AG08395 (cell line): ENCODE measurements around the gene CHN2.
"Not testable (repeated sequence)": the region's sequence is repeated elsewhere in the genome, so short reads cannot be mapped to it uniquely, and the experiment has no call there.

ENCODE experiments used
- DNase-seq: peaks from one replicate; pipeline ENCODE4 v3.0.0; 2012; ENCODE audit warnings: mixed read lengths, low spot score

The CHN2 gene

GRCh38 chr7:29499932-29500331 is 305.4 kb downstream of the CHN2 start:
- no peak for DNase-seq

GRCh38 chr7:29500719-29501118 is 306.1 kb downstream of the CHN2 start:
- no peak for DNase-seq

- no peak for DNase-seq
Observed at GRCh38 chr7:29502133-29502532, 307.6 kb downstream of the CHN2 start.

GRCh38 chr7:29505931-29506330 is 311.4 kb downstream of the CHN2 start:
- no peak for DNase-seq

GRCh38 chr7:29508608-29509007 is 314.0 kb downstream of the CHN2 start:
- DNase-seq = no peak

- no peak for DNase-seq
Observed at GRCh38 chr7:29510028-29510427, 315.5 kb downstream of the CHN2 start.

- DNase-seq = no peak
Observed at GRCh38 chr7:29511337-29511736, 316.8 kb downstream of the CHN2 start.

GRCh38 chr7:29511851-29512250 is 317.3 kb downstream of the CHN2 start:
- DNase-seq = no peak

GRCh38 chr7:29516491-29516890 is 321.9 kb downstream of the CHN2 start:
- DNase-seq = no peak

GRCh38 chr7:29518616-29519015 is 324.0 kb downstream of the CHN2 start:
- no peak for DNase-seq

GRCh38 chr7:29523728-29524127 is 329.2 kb downstream of the CHN2 start:
- no peak for DNase-seq

GRCh38 chr7:29527505-29528108 is 333.0 kb downstream of the CHN2 start:
- no peak for DNase-seq

GRCh38 chr7:29528526-29528925 is 334.0 kb downstream of the CHN2 start:
- not testable (repeated sequence) for DNase-seq
